Transverse colon (tissue), 4 donors: Measurements from ENCODE around the gene KRTAP4-2.
A peak's percentile ranks its signal among the peaks of the same experiment; 100 is the strongest.

ENCODE experiments used
- POLR2A ChIP-seq: fragments of 450-650 bp; IDR thresholded peaks from one replicate; pipeline ENCODE4 v1.6.1; 2016; ENCODE audit warnings: antibody characterized with exemption, mild to moderate bottlenecking, moderate library complexity
- POLR2AphosphoS5 ChIP-seq, 3 donors: sonication (generic); formaldehyde crosslinking; IDR thresholded peaks; one replicate each; pipeline ENCODE4 v1.6.1; 2016; ENCODE audit warnings: antibody characterized with exemption in 3 of 3
- TF ChIP-seq, protein P1 (sequence below), 5 experiments: fragments of 200-600 bp in 3 of 5; fragments of 450-650 bp in 2 of 5; sonication (generic) in 3 of 5; IDR thresholded peaks; 1 replicate in 2 of 5; 2 replicates in 3 of 5; pipeline ENCODE4 v1.5.1; 2016 to 2017; ENCODE audit warnings: antibody characterized with exemption in 5 of 5, inconsistent platforms in 3 of 5, mild to moderate bottlenecking in 2 of 5, moderate library complexity in 1 of 5

DNA sequence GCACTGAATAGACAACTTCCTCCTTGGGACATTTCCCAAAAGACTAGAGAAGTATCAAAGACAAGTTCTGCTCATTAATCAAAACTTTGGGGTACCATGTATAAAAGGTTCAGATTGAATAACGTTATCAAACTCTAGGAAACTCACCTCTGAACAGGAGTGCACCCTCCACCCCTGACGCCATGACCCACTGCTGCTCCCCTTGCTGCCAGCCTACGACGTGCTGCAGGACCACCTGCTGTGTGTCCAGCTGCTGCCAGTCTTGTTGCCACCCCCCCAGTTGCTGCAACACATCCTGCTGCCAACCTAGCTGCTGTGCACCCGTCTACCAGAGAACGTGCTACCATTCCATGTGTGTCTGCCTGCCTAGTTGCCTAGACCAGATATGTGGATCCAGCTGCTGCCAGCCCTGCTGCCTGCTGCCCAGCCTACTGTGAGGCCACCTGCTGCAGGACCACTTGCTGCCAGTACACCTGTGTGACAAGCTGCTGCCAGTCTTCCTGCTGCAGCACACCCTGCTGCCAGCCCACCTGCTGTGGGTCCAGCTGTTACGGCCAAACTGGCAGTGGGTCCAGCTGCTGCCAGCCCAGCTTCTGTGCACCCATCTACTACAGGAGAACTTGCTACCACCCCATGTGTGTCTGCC is 34.6 kb upstream of the KRTAP4-2 start:
- TF ChIP-seq, protein P1, sequence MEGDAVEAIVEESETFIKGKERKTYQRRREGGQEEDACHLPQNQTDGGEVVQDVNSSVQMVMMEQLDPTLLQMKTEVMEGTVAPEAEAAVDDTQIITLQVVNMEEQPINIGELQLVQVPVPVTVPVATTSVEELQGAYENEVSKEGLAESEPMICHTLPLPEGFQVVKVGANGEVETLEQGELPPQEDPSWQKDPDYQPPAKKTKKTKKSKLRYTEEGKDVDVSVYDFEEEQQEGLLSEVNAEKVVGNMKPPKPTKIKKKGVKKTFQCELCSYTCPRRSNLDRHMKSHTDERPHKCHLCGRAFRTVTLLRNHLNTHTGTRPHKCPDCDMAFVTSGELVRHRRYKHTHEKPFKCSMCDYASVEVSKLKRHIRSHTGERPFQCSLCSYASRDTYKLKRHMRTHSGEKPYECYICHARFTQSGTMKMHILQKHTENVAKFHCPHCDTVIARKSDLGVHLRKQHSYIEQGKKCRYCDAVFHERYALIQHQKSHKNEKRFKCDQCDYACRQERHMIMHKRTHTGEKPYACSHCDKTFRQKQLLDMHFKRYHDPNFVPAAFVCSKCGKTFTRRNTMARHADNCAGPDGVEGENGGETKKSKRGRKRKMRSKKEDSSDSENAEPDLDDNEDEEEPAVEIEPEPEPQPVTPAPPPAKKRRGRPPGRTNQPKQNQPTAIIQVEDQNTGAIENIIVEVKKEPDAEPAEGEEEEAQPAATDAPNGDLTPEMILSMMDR (IDR thresholded peaks at IDR 0.05) = no peak
- TF ChIP-seq POLR2A (no peak), POLR2AphosphoS5 (IDR thresholded peaks at IDR 0.05) (peak in 2 of 3 donors; percentile 67 to 74)
